CD4-positive, alpha-beta T cell (primary cell): ENCODE results near the gene ULK4. TPM values are rescaled to one million over a fixed set of nuclear protein-coding genes. Genes with fewer than 3 reads are reported as not detected.

Experiments used
- ATAC-seq: fragments of 200-7000 bp; cut with Tn5 transposase; one replicate; pipeline ENCODE4 v1.10.0; 2022; ENCODE audit warnings: mild to moderate bottlenecking; ENCODE audit not compliant: poor library complexity
- CTCF ChIA-PET: fragments of 350-600 bp; sonication (Branson Sonifier 250); formaldehyde crosslinking; loops from one replicate; lab custom pipeline; 2021; ENCODE audit warnings: antibody characterized with exemption, inconsistent platforms; lab: Charles Lee
- POLR2A ChIA-PET: fragments of 350-600 bp; sonication (Branson Sonifier 250); formaldehyde crosslinking; loops from one replicate; lab custom pipeline; 2021; ENCODE audit warnings: antibody characterized with exemption, inconsistent platforms; lab: Charles Lee
- DNase-seq, 14 experiments: peaks; one replicate each; pipeline ENCODE4 v3.0.0-alpha.2; 2013 to 2020; ENCODE audit warnings: mixed read lengths in 2 of 14
- H3K27ac ChIP-seq, 2 donors: one replicate each; pipeline versions ENCODE4 v1.5.1 to v1.7.0; 2013; ENCODE audit warnings: low read length in 2 of 2, low read depth in 1 of 2, mild to moderate bottlenecking in 1 of 2
- H3K27me3 ChIP-seq, 2 experiments: 1 replicate in 1 of 2; 2 replicates in 1 of 2; pipeline versions ENCODE4 v1.6.1 to v1.7.0; 2013; ENCODE audit warnings: low read length in 2 of 2, control low read depth in 1 of 2, mild to moderate bottlenecking in 1 of 2, moderate library complexity in 1 of 2; ENCODE audit not compliant: insufficient read depth in 2 of 2, control insufficient read depth in 1 of 2
- H3K36me3 ChIP-seq: one replicate; pipeline ENCODE4 v1.6.1; 2013; ENCODE audit warnings: low read length, control low read depth; ENCODE audit not compliant: insufficient read depth
- H3K4me1 ChIP-seq: one replicate; pipeline ENCODE4 v1.6.1; 2013; ENCODE audit warnings: low read length, control low read depth; ENCODE audit not compliant: insufficient read depth
- H3K4me3 ChIP-seq: one replicate; pipeline ENCODE4 v1.5.1; 2013; ENCODE audit warnings: mild to moderate bottlenecking, low read length, moderate library complexity
- H3K9me3 ChIP-seq, 2 experiments: 1 replicate in 1 of 2; 2 replicates in 1 of 2; pipeline versions ENCODE4 v1.6.1 to v1.7.0; 2013; ENCODE audit warnings: low read length in 2 of 2, mild to moderate bottlenecking in 2 of 2, control low read depth in 1 of 2, moderate library complexity in 1 of 2; ENCODE audit not compliant: control insufficient read depth in 1 of 2, insufficient read depth in 1 of 2
- H3K27ac Mint-ChIP-seq: one replicate; pipeline ENCODE4 v1.8.0; 2020; ENCODE audit warnings: mixed read lengths
- H3K27me3 Mint-ChIP-seq: one replicate; pipeline ENCODE4 v1.8.0; 2021; ENCODE audit warnings: mixed read lengths
- H3K36me3 Mint-ChIP-seq: one replicate; pipeline ENCODE4 v1.8.0; 2021; ENCODE audit warnings: low read depth, mixed read lengths
- H3K4me1 Mint-ChIP-seq: one replicate; pipeline ENCODE4 v1.8.0; 2021; ENCODE audit warnings: low read depth, mixed read lengths
- H3K4me3 Mint-ChIP-seq: one replicate; pipeline ENCODE4 v1.8.0; 2020; ENCODE audit warnings: mild to moderate bottlenecking, mixed read lengths
- H3K9me3 Mint-ChIP-seq: one replicate; pipeline ENCODE4 v1.8.0; 2020; ENCODE audit warnings: mixed read lengths
- intact Hi-C, 2 experiments: fragments of 100-400 bp; cut with DNase I in 1 of 2; cut with micrococcal nuclease in 1 of 2; formaldehyde crosslinking; loops; one replicate each; pipeline versions ENCODE4 v1.15.1 to v1.9.0; 2023 to 2025; cut with DNase I, micrococcal nuclease
- total RNA-seq, 174 experiments: library from RNA in 2 of 174; stranded (reverse) in 2 of 174; gene quantifications; one replicate each; pipeline ENCODE4 v1.2.3 and lab custom pipeline; 2021 to 2026
- TF ChIP-seq, protein P1 (sequence below): fragments of 200-600 bp; IDR thresholded peaks from one replicate; pipeline ENCODE4 v1.8.0; 2022; ENCODE audit warnings: antibody characterized with exemption, mild to moderate bottlenecking

The ULK4 gene
- total RNA-seq, 2 experiments from 2014 or later = 23.8 to 28.6 TPM

DNA sequence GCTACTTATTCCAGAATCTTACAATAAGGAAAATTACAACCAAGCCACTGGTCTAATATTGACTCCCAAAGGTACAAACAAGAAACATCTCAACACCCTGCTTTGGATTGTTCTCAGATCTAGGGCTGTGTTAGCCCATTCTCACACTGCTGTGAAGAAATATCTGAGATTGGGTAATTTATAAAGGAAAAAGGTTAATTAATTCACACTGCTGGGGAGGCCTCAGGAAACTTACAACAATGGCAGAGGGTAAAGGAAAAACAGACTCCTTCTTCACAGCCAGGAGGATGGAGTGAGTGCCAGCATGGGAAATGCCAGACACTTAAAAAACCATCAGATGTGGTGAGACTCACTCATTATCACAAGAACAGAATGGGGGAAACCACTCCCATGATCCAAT is 208.3 kb downstream of the ULK4 start:
- no peak overlapping the region for H3K27ac Mint-ChIP-seq
- Histone ChIP-seq H3K36me3 (no peaks in the 10 kb centered on the region), H3K4me3 (no peak overlapping the region), H3K27me3 (no peaks in the 10 kb centered on the region), H3K27ac (no peak overlapping the region), H3K9me3 (peaks cover 0 to 3% of the 10 kb centered on the region in 2 experiments), H3K4me1 (peaks cover 3% of the 10 kb centered on the region)
- H3K36me3 Mint-ChIP-seq = peaks cover 36% of the 10 kb centered on the region
- H3K4me1 Mint-ChIP-seq = peaks cover 19% of the 10 kb centered on the region
- DNase-seq (no peak), ATAC-seq (no peak)
- no peak overlapping the region for H3K4me3 Mint-ChIP-seq
- intact Hi-C loops = no loop called here
- CTCF ChIA-PET = no interaction called here
- H3K27me3 Mint-ChIP-seq = no peaks in the 10 kb centered on the region
- POLR2A ChIA-PET = no interaction called here
- TF ChIP-seq, protein P1, sequence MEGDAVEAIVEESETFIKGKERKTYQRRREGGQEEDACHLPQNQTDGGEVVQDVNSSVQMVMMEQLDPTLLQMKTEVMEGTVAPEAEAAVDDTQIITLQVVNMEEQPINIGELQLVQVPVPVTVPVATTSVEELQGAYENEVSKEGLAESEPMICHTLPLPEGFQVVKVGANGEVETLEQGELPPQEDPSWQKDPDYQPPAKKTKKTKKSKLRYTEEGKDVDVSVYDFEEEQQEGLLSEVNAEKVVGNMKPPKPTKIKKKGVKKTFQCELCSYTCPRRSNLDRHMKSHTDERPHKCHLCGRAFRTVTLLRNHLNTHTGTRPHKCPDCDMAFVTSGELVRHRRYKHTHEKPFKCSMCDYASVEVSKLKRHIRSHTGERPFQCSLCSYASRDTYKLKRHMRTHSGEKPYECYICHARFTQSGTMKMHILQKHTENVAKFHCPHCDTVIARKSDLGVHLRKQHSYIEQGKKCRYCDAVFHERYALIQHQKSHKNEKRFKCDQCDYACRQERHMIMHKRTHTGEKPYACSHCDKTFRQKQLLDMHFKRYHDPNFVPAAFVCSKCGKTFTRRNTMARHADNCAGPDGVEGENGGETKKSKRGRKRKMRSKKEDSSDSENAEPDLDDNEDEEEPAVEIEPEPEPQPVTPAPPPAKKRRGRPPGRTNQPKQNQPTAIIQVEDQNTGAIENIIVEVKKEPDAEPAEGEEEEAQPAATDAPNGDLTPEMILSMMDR = no peak
- H3K9me3 Mint-ChIP-seq = no peaks in the 10 kb centered on the region

DNA sequence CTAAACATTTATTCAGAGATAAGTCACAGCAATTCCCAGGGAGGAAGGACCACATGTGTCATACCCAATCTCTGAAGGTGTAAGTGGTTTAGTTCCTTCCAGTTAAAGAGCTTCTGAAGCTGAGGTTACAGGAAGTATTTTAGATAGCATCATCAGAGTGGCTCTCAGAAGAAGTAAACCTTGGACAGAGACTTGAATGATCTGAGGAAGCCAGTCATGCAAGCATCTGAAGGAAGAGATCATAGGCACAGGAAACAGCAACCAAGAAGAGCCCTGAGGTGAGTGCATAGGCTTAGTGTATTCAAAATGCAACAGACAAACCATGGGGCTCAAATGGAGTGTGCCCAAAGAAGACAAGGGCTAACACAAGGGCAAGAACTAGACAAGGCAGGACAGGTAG is 210.3 kb downstream of the ULK4 start:
- Mint-ChIP-seq H3K27me3 (no peaks in the 10 kb centered on the region), H3K4me3 (no peak overlapping the region), H3K36me3 (peaks cover 36% of the 10 kb centered on the region), H3K9me3 (no peaks in the 10 kb centered on the region), H3K4me1 (peaks cover 19% of the 10 kb centered on the region), H3K27ac (no peak overlapping the region)
- no peak overlapping the region for H3K4me3 ChIP-seq
- no peaks in the 10 kb centered on the region for H3K36me3 ChIP-seq
- intact Hi-C loops = no loop called here
- ChIA-PET CTCF (no interaction called here), POLR2A (no interaction called here)
- H3K4me1 ChIP-seq = peaks cover 3% of the 10 kb centered on the region
- no peak overlapping the region for H3K27ac ChIP-seq
- no peaks in the 10 kb centered on the region for H3K27me3 ChIP-seq
- DNase-seq (peak in 3 of 14 experiments; percentile 12 to 27 (median 12)), ATAC-seq (peak; percentile 65)
- H3K9me3 ChIP-seq = no peaks in the 10 kb centered on the region
- TF ChIP-seq, protein P1 = no peak

DNA sequence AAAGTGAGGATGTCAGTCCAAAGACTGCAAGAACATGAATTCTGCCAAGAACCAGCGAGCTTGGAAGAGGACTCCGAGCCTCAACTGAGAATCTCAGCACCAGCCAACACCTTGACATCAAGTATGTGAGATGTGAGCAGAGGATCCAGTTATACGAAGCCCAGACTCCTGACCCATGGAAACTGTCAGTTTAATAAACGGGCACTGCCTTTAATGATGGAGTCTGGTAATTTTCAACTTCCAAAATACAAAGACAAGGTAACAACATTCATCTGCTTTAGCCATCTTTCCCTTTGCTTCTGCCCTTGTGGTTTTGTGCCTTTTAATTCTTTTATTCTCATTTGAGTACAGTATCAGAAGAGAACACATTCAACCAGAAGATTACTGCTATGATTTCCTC is 211.9 kb downstream of the ULK4 start:
- H3K9me3 ChIP-seq = no peaks in the 10 kb centered on the region
- ATAC-seq = no peak
- no peaks in the 10 kb centered on the region for H3K27me3 Mint-ChIP-seq
- H3K4me1 ChIP-seq = peaks cover 3% of the 10 kb centered on the region
- H3K4me3 ChIP-seq = no peak overlapping the region
- H3K27ac Mint-ChIP-seq = no peak overlapping the region
- peaks cover 19% of the 10 kb centered on the region for H3K4me1 Mint-ChIP-seq
- no peaks in the 10 kb centered on the region for H3K36me3 ChIP-seq
- intact Hi-C loops = no loop called here
- TF ChIP-seq, protein P1 = no peak
- no peaks in the 10 kb centered on the region for H3K9me3 Mint-ChIP-seq
- CTCF ChIA-PET = no interaction called here
- H3K4me3 Mint-ChIP-seq = no peak overlapping the region
- POLR2A ChIA-PET = no interaction called here
- H3K27ac ChIP-seq = no peak overlapping the region
- DNase-seq = no peak
- H3K27me3 ChIP-seq = no peaks in the 10 kb centered on the region
- H3K36me3 Mint-ChIP-seq = peaks cover 41% of the 10 kb centered on the region
